PFSK-1 (cell line): ENCODE measurements around the gene KCNJ6.

ENCODE experiments used
- FOXP2 ChIP-seq: optimal IDR thresholded peaks from 2 replicates; pipeline ENCODE3; 2011; ENCODE audit warnings: borderline replicate concordance, control low read depth, inconsistent platforms; ENCODE audit not compliant: insufficient read depth; ENCODE audit errors: extremely low read length, extremely low read depth
- POLR2AphosphoS5 ChIP-seq: IDR thresholded peaks from 2 replicates; pipeline ENCODE4 v1.6.1; 2012; ENCODE audit warnings: low read depth, mild to moderate bottlenecking, control low read depth, low read length, moderate library complexity
- REST ChIP-seq, 2 experiments: IDR thresholded peaks; 2 replicates each; pipeline versions ENCODE4 v1.6.1 to v1.8.0; 2011 to 2012; ENCODE audit warnings: low read depth in 2 of 2, low read length in 2 of 2, control low read depth in 1 of 2, inconsistent platforms in 1 of 2, mild to moderate bottlenecking in 1 of 2, moderate library complexity in 1 of 2; ENCODE audit not compliant: insufficient read depth in 1 of 2
- SIN3A ChIP-seq: IDR thresholded peaks from 2 replicates; pipeline ENCODE4 v1.6.1; 2012; ENCODE audit warnings: mild to moderate bottlenecking, low read length, moderate library complexity, borderline replicate concordance; ENCODE audit not compliant: insufficient read depth
- TAF1 ChIP-seq: IDR thresholded peaks from 2 replicates; pipeline ENCODE4 v1.6.1; 2012; ENCODE audit warnings: low read length, control low read depth, borderline replicate concordance; ENCODE audit not compliant: insufficient read depth

KCNJ6 gene

GRCh38 chr21:37574316-37574715, 341.9 kb downstream of the KCNJ6 start:
- no peak for TF ChIP-seq POLR2AphosphoS5
- no peak for TF ChIP-seq FOXP2
- TF ChIP-seq TAF1: no peak
- no peak for TF ChIP-seq REST (IDR thresholded peaks at IDR 0.05; ENCODE audit: insufficient read depth in 1 of 2, low read depth in 2 of 2, low read length in 2 of 2)
- TF ChIP-seq SIN3A: no peak

DNA sequence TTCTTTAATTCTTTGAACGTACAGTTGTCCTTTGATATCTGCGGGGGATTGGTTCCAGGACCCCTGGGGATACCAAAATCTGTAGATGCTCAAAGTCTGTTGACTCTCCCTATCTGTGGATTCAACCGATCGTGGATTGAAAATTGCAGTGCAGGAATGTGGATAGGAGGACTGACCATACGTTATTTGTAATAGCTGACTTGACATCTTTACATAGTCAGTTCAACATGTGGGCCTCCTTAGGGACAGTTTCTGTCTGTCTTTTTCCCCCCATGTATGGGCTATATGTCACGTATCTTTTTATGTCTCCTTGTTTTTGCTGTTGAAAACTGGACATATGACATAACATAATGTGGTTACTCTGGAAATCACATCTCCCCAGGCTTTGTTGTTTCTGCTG, 344.8 kb downstream of the KCNJ6 start:
- TF ChIP-seq SIN3A (no peak), REST (IDR thresholded peaks at IDR 0.05; ENCODE audit: insufficient read depth in 1 of 2, low read depth in 2 of 2, low read length in 2 of 2) (no peak), TAF1 (no peak)

- TF ChIP-seq FOXP2 (no peak), TAF1 (no peak), SIN3A (no peak), REST (IDR thresholded peaks at IDR 0.05; ENCODE audit: insufficient read depth in 1 of 2, low read depth in 2 of 2, low read length in 2 of 2) (no peak), POLR2AphosphoS5 (no peak)
These were observed 347.3 kb downstream of the KCNJ6 start for GRCh38 chr21:37568916-37569315.

GRCh38 chr21:37568415-37568814, 347.8 kb downstream of the KCNJ6 start:
- TF ChIP-seq FOXP2 (no peak), TAF1 (no peak), SIN3A (no peak), POLR2AphosphoS5 (no peak), REST (IDR thresholded peaks at IDR 0.05; ENCODE audit: insufficient read depth in 1 of 2, low read depth in 2 of 2, low read length in 2 of 2) (no peak)

GRCh38 chr21:37566790-37567615, 349.3 kb downstream of the KCNJ6 start:
- TF ChIP-seq REST (IDR thresholded peaks at IDR 0.05; ENCODE audit: insufficient read depth in 1 of 2, low read depth in 2 of 2, low read length in 2 of 2): no peak
- no peak for TF ChIP-seq FOXP2
- no peak for TF ChIP-seq TAF1
- TF ChIP-seq POLR2AphosphoS5: no peak
